ENCODE measurements around the gene TP53I11.

DNA sequence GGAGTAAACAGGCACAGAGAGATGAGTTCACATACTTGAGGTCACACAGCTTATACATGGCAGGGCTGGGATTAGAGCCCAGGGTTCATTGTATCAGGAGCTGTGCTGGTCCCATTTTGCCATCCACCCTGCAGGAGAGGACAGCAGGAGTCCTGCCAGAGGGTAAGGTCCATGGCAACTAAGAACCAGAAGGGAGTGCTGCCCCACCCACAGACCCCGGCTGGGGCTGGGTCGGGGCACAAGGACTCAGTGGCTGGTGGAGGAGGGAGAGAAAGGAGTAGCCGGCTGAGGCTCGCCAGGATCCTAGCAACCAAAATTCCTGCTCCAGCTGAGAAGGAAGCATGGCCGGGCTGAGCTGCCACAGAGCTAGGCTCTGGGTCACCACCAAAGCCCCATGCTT is 25.9 kb upstream of the TP53I11 start:
- TF ChIP-seq POLR2A (IDR thresholded peaks at IDR 0.05) = no peak
- TF ChIP-seq CTCF (IDR thresholded peaks at IDR 0.05) = no peak

Measured in thyroid gland (tissue), 4 donors.